HG03432 (cell line): ENCODE results near the gene PNLIPRP2.

ENCODE experiments used
- ATAC-seq: cut with Tn5 transposase; IDR thresholded peaks from one replicate; pipeline ENCODE4 v1.9.1; 2021; ENCODE audit warnings: mild to moderate bottlenecking, moderate library complexity; ENCODE audit not compliant: unreplicated experiment

Gene PNLIPRP2

GRCh38 chr10:116620423-116621400 is at the start of gene PNLIPRP2:
Gene PNLIPRP2 (plus strand): TSS chr10:116620953.
- ATAC-seq = no peak

GRCh38 chr10:116574797-116575196 is 46.0 kb upstream of the PNLIPRP2 start:
- ATAC-seq = no peak

- ATAC-seq = no peak
These were observed 32.7 kb upstream of the PNLIPRP2 start for GRCh38 chr10:116587878-116588591.

- no peak for ATAC-seq
These were observed 31.8 kb upstream of the PNLIPRP2 start for GRCh38 chr10:116588995-116589394.

GRCh38 chr10:116589926-116590325 is 30.8 kb upstream of the PNLIPRP2 start:
- no peak for ATAC-seq

GRCh38 chr10:116590590-116591444 is 29.9 kb upstream of the PNLIPRP2 start, which contains the start of gene PNLIPRP1:
Gene PNLIPRP1 (plus strand): TSS chr10:116590959. CDS start chr10:116591130, 171 bp downstream.
- no peak for ATAC-seq

- no peak for ATAC-seq
These were observed 27.5 kb upstream of the PNLIPRP2 start for GRCh38 chr10:116593139-116593740.

GRCh38 chr10:116594525-116595035 is 26.2 kb upstream of the PNLIPRP2 start:
- no peak for ATAC-seq

GRCh38 chr10:116596062-116596461 is 24.7 kb upstream of the PNLIPRP2 start:
- no peak for ATAC-seq

GRCh38 chr10:116597543-116597942 is 23.2 kb upstream of the PNLIPRP2 start:
- no peak for ATAC-seq

GRCh38 chr10:116598329-116598728 is 22.4 kb upstream of the PNLIPRP2 start:
- ATAC-seq = no peak

GRCh38 chr10:116599991-116600390 is 20.8 kb upstream of the PNLIPRP2 start:
- no peak for ATAC-seq

- no peak for ATAC-seq
These were observed 17.9 kb upstream of the PNLIPRP2 start for GRCh38 chr10:116602648-116603400.

GRCh38 chr10:116606061-116606483 is 14.7 kb upstream of the PNLIPRP2 start:
- no peak for ATAC-seq

- no peak for ATAC-seq
These were observed 13.4 kb upstream of the PNLIPRP2 start for GRCh38 chr10:116607336-116607735.

- no peak for ATAC-seq
These were observed 11.8 kb upstream of the PNLIPRP2 start for GRCh38 chr10:116608686-116609594.

GRCh38 chr10:116610443-116611152 is 10.2 kb upstream of the PNLIPRP2 start:
- ATAC-seq = no peak

- ATAC-seq = no peak
These were observed 9.6 kb upstream of the PNLIPRP2 start for GRCh38 chr10:116611153-116611545.
